ENCODE data around the gene STAU1. TPM values are rescaled to one million over a fixed set of nuclear protein-coding genes. Genes with fewer than 3 reads are reported as not detected.

Gene STAU1
- total and polyA plus RNA-seq, 10 of the 15 experiments (the other 5 are each of a cell fraction or from before 2014, with no cell fraction given): 13.9 to 66.2 (median 45.6) TPM

DNA sequence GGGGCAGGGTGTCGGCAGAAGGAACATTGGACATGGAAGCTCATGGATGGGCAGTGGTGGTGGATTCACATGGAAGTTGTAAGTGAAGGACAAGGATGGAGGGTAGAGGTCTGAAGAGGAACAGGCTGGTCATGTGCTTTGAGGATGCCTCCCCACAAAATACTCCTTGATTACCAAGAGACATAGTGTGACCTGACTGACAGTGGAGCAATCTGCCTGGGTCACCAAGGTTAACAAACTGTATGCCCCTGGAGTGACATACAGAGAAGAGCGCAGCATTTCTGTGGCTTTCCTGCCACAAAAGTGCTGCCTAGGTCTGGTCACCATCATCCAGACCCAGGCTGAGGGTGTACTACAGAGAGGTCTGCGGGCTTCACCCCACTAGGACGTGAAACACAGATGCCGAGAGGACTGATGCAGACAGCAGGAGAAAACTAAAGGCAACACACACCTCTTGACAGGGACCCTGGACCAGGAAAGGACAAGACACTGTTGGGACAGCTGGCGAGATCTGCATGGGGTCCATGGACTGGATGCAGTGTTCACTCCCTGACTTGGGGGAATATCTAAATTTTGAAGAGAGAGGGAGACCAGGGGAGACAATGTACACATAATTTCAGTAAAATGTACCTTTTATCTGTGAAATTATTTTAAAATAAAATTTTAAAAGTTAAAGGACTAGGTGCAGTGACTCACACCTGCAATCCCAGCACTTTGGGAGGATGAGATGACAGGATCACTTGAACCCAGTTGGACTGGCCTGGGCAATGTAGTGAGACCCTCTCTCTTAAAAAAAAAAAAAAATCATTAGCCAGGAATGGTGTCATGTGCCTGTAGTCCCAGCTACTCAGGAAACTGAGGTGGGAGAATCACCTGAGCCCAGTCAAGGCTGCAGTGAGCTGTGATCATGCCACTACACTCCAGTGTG is 77.1 kb downstream of the STAU1 start:
- Histone ChIP-seq H4K20me1 (ENCODE audit: control insufficient read depth, insufficient read depth) (no peaks in the 10 kb centered on the region), H3K27ac (ENCODE audit: control insufficient read depth, insufficient read depth) (no peak overlapping the region), H3K79me2 (ENCODE audit: control insufficient read depth, insufficient read depth, low read length) (no peaks in the 10 kb centered on the region), H3K27me3 (replicated peaks in 1 of 2; ENCODE audit: control insufficient read depth in 2 of 2, insufficient read depth in 2 of 2, low read length in 1 of 2) (no peaks in the 10 kb centered on the region), H3K4me1 (ENCODE audit: control insufficient read depth, insufficient read depth, low read length) (no peaks in the 10 kb centered on the region), H3K4me3 (no peak overlapping the region), H2AFZ (ENCODE audit: control insufficient read depth, low read depth, low read length) (no peak overlapping the region), H3K4me2 (ENCODE audit: control insufficient read depth, insufficient read depth) (no peak overlapping the region), H3K36me3 (ENCODE audit: control insufficient read depth in 2 of 2, insufficient read depth in 2 of 2, low read length in 1 of 2) (peaks cover 10 to 16% of the 10 kb centered on the region in 2 experiments), H3K9me3 (replicated peaks; ENCODE audit: control insufficient read depth, insufficient read depth, low read length) (no peaks in the 10 kb centered on the region; the same call in 2 of the 3 replicates), H3K9ac (ENCODE audit: control insufficient read depth, insufficient read depth, low read length) (no peak overlapping the region)
- TF ChIP-seq, protein P1, sequence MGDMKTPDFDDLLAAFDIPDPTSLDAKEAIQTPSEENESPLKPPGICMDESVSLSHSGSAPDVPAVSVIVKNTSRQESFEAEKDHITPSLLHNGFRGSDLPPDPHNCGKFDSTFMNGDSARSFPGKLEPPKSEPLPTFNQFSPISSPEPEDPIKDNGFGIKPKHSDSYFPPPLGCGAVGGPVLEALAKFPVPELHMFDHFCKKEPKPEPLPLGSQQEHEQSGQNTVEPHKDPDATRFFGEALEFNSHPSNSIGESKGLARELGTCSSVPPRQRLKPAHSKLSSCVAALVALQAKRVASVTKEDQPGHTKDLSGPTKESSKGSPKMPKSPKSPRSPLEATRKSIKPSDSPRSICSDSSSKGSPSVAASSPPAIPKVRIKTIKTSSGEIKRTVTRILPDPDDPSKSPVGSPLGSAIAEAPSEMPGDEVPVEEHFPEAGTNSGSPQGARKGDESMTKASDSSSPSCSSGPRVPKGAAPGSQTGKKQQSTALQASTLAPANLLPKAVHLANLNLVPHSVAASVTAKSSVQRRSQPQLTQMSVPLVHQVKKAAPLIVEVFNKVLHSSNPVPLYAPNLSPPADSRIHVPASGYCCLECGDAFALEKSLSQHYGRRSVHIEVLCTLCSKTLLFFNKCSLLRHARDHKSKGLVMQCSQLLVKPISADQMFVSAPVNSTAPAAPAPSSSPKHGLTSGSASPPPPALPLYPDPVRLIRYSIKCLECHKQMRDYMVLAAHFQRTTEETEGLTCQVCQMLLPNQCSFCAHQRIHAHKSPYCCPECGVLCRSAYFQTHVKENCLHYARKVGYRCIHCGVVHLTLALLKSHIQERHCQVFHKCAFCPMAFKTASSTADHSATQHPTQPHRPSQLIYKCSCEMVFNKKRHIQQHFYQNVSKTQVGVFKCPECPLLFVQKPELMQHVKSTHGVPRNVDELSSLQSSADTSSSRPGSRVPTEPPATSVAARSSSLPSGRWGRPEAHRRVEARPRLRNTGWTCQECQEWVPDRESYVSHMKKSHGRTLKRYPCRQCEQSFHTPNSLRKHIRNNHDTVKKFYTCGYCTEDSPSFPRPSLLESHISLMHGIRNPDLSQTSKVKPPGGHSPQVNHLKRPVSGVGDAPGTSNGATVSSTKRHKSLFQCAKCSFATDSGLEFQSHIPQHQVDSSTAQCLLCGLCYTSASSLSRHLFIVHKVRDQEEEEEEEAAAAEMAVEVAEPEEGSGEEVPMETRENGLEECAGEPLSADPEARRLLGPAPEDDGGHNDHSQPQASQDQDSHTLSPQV (IDR thresholded peaks at IDR 0.05): no peak
- 0 out of 2 replicates have a peak, but pooled peaks have one; percentile 35 for TF ChIP-seq POLR2AphosphoS2 (IDR thresholded peaks at IDR 0.05; ENCODE audit: low read depth, low read length)
- peak; percentile 29 for ATAC-seq
- no TSS peak for BruUV-seq (replicated peaks)
- CTCF ChIA-PET: no interaction called here
- intact Hi-C loops (cut with micrococcal nuclease; ENCODE audit: unreplicated experiment) (no loop called here), in situ Hi-C loops (cut with MboI) (no loop called here)
- 93% methylated on average over 6 of the region's 6 CpGs for WGBS (ENCODE audit: insufficient coverage, insufficient replicate concordance, low lambda C conversion rate, missing lambda C conversion rate)
- no peak for DNase-seq (ENCODE audit: low read depth, low spot score)
- POLR2A ChIA-PET: no interaction called here
- FAIRE-seq: no peak
- RAD21 ChIA-PET (ENCODE audit: unreplicated experiment): no interaction called here
- SMC1A ChIA-PET (ENCODE audit: uncharacterized antibody, unreplicated experiment): interaction anchor here (0.9 kb wide), 1 partner anchor 27 kb away, joined by 3 read pairs; no protein-coding TSS in a partner anchor
